ENCODE measurements around the gene TIAM2.

GRCh38 chr6:155241966-155242365 is 246.9 kb downstream of the TIAM2 start:
- TF ChIP-seq CTCF (IDR thresholded peaks at IDR 0.05 in 8 of 11, conservative IDR thresholded peaks at IDR 0.05 in 3 of 11) (no peak), POLR2AphosphoS5 (IDR thresholded peaks at IDR 0.05) (no peak), POLR2A (IDR thresholded peaks at IDR 0.05) (no peak)

Data from spleen (tissue), 7 donors.